Tongue (tissue), 2 donors: Measurements from ENCODE around the gene SEMA4D. TPM values are rescaled to one million over a fixed set of nuclear protein-coding genes. Genes with fewer than 3 reads are reported as not detected.

ENCODE experiments used
- DNase-seq: peaks from one replicate; pipeline ENCODE4 v3.0.0-alpha.2; 2015
- total RNA-seq: library from RNA; depleted of rRNA; stranded (reverse); fragments of >200 nt; gene quantifications from one replicate; pipeline ENCODE4 v1.2.3, GENCODE V29; 2014

Gene SEMA4D
- total RNA-seq, 1 donor from 2014 or later: 35.8 TPM

- DNase-seq: no peak
Observed at GRCh38 chr9:89431930-89432725, 65.8 kb downstream of the SEMA4D start.

- DNase-seq: no peak
Observed at GRCh38 chr9:89430995-89431394, 66.9 kb downstream of the SEMA4D start.

- DNase-seq: no peak
Observed at GRCh38 chr9:89428901-89429890, 68.7 kb downstream of the SEMA4D start.

GRCh38 chr9:89428222-89428761, 69.6 kb downstream of the SEMA4D start:
- no peak for DNase-seq

GRCh38 chr9:89427621-89428221, 70.2 kb downstream of the SEMA4D start:
- no peak for DNase-seq

- no peak for DNase-seq
Observed at GRCh38 chr9:89426384-89426961, 71.4 kb downstream of the SEMA4D start.

- DNase-seq: no peak
Observed at GRCh38 chr9:89425921-89426383, 72.0 kb downstream of the SEMA4D start.

- no peak for DNase-seq
Observed at GRCh38 chr9:89425024-89425805, 72.7 kb downstream of the SEMA4D start.

GRCh38 chr9:89422151-89422975, 75.5 kb downstream of the SEMA4D start:
- DNase-seq: no peak

GRCh38 chr9:89421595-89421994, 76.3 kb downstream of the SEMA4D start:
- DNase-seq: no peak

GRCh38 chr9:89420397-89421178, 77.3 kb downstream of the SEMA4D start:
- DNase-seq: no peak

GRCh38 chr9:89419978-89420394, 77.9 kb downstream of the SEMA4D start:
- no peak for DNase-seq

- no peak for DNase-seq
Observed at GRCh38 chr9:89418882-89419640, 78.9 kb downstream of the SEMA4D start.

GRCh38 chr9:89418474-89418845, 79.5 kb downstream of the SEMA4D start:
- no peak for DNase-seq

- no peak for DNase-seq
Observed at GRCh38 chr9:89417832-89418473, 80.0 kb downstream of the SEMA4D start.

GRCh38 chr9:89414670-89415324, 83.1 kb downstream of the SEMA4D start:
- no peak for DNase-seq

- peak; percentile 73 for DNase-seq
Observed at GRCh38 chr9:89413963-89414638, 83.8 kb downstream of the SEMA4D start.
